Colonic mucosa (tissue), 4 donors: ENCODE results near the gene TMEM141. TPM values are rescaled to one million over a fixed set of nuclear protein-coding genes. Genes with fewer than 3 reads are reported as not detected.

ENCODE experiments used
- DNase-seq: peaks from one replicate; pipeline ENCODE4 v3.0.0-alpha.2; 2020
- H3K27ac ChIP-seq: fragments of 200-600 bp; one replicate; pipeline ENCODE4 v1.8.0; 2021
- H3K27me3 ChIP-seq: fragments of 200-600 bp; one replicate; pipeline ENCODE4 v1.8.0; 2021
- H3K36me3 ChIP-seq: fragments of 200-600 bp; one replicate; pipeline ENCODE4 v1.8.0; 2021
- H3K4me1 ChIP-seq: fragments of 200-600 bp; one replicate; pipeline ENCODE4 v1.8.0; 2021; ENCODE audit warnings: mild to moderate bottlenecking
- H3K4me3 ChIP-seq: fragments of 200-600 bp; one replicate; pipeline ENCODE4 v1.8.0; 2021
- H3K9ac ChIP-seq, 2 donors: one replicate each; pipeline ENCODE4 v1.7.0; 2013; ENCODE audit warnings: control low read depth in 2 of 2, low read depth in 2 of 2, low read length in 2 of 2
- H3K9me3 ChIP-seq: fragments of 200-600 bp; one replicate; pipeline ENCODE4 v1.8.0; 2021
- intact Hi-C: fragments of 100-400 bp; cut with DNase I; formaldehyde crosslinking; loops from one replicate; pipeline ENCODE4 v1.14.1; 2022
- total RNA-seq, 2 donors: library from RNA; stranded (reverse); fragmentation: NEBNext Ultra II Directional in 1 of 2; extraction: Animal tissue kit (Norgen Biotek cat#: 25700) in 1 of 2; gene quantifications; one replicate each; pipeline ENCODE4 v1.2.1, GENCODE V29; 2021
- TF ChIP-seq, protein P1 (sequence below): fragments of 200-600 bp; IDR thresholded peaks from one replicate; pipeline ENCODE4 v1.8.0; 2022; ENCODE audit warnings: antibody characterized with exemption, mild to moderate bottlenecking
- donor health status: healthy.
- donor health status: DM: no; HTN: no; CAD: no.
- donor health status: DM: no; HTN: no; CAD: no.

Gene TMEM141
- total RNA-seq, 2 donors from 2014 or later: 236 to 366 TPM

DNA sequence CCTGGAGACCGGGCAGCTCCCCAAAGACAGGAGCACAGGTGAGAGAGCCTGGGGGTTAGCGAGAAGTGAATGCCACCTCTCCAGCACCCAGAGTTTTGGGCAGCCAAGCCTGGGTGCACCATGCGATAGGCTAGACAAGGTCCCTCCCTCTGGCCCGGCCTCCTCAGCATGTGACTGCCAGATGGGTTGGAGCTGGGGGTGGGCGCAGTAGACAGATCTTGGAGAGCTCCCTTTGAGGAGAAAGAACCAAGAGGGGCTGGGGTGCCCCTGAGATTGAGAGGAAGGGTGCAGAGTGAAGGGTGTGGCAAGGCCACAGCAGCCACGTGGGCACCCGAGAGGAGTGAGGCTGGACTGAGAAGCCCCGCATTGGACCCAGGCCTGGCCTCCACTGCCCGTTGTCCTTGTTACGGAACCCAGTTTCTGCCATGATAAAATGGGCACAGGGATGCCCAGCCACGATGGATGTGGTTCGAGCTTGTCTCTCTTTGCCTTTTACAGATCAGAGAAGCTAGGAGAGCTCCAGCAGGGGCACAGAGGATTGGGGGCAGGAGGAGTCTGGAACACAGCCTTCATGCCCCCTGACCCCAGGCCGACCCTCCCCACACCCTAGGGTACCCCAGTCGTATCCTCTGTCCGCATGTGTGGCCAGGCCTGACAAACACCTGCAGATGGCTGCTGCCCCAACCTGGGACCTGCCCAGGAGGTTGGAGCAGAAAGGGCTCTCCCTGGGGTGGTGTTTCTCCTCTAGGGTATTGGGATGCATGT lies 1.4 kb downstream of the TMEM141 start:
- TF ChIP-seq, protein P1, sequence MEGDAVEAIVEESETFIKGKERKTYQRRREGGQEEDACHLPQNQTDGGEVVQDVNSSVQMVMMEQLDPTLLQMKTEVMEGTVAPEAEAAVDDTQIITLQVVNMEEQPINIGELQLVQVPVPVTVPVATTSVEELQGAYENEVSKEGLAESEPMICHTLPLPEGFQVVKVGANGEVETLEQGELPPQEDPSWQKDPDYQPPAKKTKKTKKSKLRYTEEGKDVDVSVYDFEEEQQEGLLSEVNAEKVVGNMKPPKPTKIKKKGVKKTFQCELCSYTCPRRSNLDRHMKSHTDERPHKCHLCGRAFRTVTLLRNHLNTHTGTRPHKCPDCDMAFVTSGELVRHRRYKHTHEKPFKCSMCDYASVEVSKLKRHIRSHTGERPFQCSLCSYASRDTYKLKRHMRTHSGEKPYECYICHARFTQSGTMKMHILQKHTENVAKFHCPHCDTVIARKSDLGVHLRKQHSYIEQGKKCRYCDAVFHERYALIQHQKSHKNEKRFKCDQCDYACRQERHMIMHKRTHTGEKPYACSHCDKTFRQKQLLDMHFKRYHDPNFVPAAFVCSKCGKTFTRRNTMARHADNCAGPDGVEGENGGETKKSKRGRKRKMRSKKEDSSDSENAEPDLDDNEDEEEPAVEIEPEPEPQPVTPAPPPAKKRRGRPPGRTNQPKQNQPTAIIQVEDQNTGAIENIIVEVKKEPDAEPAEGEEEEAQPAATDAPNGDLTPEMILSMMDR: no peak
- Histone ChIP-seq H3K36me3 (no peaks in the 10 kb centered on the region), H3K27ac (peak overlapping the region; percentile 90), H3K4me1 (peaks cover 20% of the 10 kb centered on the region), H3K9ac (peak overlapping the region; percentile 94 to 96), H3K9me3 (no peaks in the 10 kb centered on the region), H3K27me3 (no peaks in the 10 kb centered on the region), H3K4me3 (peak overlapping the region; percentile 66)
- intact Hi-C loops: loop anchor here (10.0 kb wide), 1 partner anchor 52 kb away; the partner anchor contains the start of genes AJM1 and PHPT1
- peak; percentile 56 for DNase-seq

DNA sequence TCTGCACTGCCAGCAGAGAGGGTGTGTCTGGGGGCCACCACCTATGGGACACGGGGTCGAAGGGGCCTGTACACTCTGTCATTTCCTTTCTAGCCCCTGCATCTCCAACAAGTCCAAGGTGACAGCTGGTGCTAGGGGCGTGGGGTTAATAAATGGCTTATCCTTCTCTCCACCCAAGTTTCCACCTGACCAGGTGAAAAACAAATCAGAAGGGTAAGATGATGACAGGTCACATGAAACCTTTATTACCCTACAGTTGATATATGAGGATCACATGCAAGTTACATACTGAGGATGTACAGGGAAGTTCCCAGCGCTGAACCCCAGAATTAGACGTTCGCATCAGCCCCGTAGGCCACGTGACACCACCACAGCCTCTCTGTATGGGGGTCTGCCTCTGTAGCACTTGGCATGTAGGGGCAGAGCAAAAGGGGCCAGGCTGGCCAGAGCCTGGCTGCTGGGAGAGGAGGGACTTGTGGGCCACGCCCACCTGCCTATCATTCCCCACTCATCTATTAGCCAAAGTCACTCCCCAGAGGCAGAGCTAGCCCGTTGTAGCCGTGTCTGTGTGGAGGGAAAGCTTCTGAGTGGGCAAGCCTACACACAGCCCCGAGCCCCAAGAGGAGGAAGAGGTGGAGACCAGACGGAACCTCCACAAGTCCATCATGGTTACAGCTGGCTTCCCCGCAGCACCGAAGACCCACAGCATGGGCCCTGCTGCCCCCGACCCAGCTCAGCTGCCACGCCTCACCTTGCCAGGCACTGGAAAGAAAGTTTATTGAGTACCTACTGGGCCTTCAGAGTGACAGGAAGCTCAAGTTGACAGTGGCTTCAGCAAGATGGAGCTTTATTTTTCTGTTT lies 2.2 kb downstream of the TMEM141 start:
- intact Hi-C loops: loop anchor here (10.0 kb wide), 1 partner anchor 51 kb away; the partner anchor contains the start of genes AJM1 and PHPT1
- DNase-seq: peak; percentile 54
- TF ChIP-seq, protein P1: no peak
- Histone ChIP-seq H3K36me3 (no peaks in the 10 kb centered on the region), H3K9ac (peak overlapping the region in 1 of 2 donors; percentile 94), H3K4me1 (peaks cover 20% of the 10 kb centered on the region), H3K27me3 (no peaks in the 10 kb centered on the region), H3K4me3 (no peak overlapping the region), H3K9me3 (no peaks in the 10 kb centered on the region), H3K27ac (peak overlapping the region; percentile 90)

DNA sequence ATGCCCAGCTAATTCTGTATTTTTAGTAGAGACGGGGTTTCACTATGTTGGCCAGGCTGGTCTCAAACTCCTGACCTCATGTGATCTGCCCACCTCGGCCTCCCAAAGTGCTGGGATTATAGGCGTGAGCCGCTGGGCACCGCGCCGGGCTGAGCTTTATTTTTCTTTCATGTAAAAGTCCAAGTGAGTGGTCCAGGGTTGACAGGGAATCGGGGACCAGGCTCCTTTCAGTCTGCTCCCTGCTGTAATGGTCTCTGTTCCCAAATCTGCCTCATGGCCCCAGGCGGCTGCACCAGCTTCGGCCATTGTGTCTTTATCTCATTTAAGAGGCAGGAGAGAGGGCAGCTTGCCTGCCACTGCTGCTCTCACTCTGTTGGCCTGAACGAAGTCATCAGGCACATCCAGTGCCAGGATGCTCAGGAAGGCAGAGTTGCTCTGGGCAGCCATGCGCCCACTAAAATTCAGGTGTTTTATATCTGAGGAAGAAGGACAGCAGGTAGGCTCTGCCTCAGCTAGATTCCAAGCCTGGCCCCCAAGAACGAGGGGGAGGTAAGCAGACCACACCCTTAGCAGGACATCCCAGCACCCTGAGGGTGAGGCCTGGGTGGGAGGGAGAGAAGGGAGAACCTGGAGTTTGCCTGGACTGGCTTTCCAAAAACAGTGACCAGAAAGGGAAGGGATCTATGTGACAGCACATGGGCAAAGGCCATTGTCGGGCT lies 3.3 kb downstream of the TMEM141 start:
- no peak for DNase-seq
- Histone ChIP-seq H3K27ac (peak overlapping the region; percentile 90), H3K27me3 (no peaks in the 10 kb centered on the region), H3K9ac (peak overlapping the region in 1 of 2 donors; percentile 1), H3K36me3 (no peaks in the 10 kb centered on the region), H3K4me1 (peaks cover 26% of the 10 kb centered on the region), H3K4me3 (no peak overlapping the region), H3K9me3 (no peaks in the 10 kb centered on the region)
- TF ChIP-seq, protein P1: no peak
- intact Hi-C loops: loop anchor here (10.0 kb wide), 1 partner anchor 50 kb away; the partner anchor contains the start of genes AJM1 and PHPT1

DNA sequence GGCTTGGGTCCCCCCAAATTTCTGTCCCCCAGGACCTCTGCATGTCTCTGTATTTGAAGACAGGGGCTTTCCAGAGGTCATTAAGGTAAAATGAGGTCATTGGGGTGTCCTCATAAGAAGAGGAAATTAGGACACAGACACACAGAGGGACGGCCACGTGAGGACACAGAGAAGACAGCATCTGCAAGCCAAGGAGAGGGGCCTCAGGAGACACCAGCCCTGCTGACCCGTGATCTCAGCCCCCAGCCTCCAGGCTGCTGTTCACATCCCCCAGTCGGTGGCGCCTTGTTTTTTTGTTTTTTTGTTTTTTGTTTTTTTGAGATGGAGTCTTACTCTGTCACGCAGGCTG lies 3.8 kb downstream of the TMEM141 start:
- Histone ChIP-seq H3K27ac (no peak overlapping the region), H3K4me3 (no peak overlapping the region), H3K36me3 (no peaks in the 10 kb centered on the region), H3K9me3 (no peaks in the 10 kb centered on the region), H3K27me3 (no peaks in the 10 kb centered on the region), H3K9ac (peak overlapping the region in 1 of 2 donors; percentile 1), H3K4me1 (peaks cover 24% of the 10 kb centered on the region)
- DNase-seq: no peak
- TF ChIP-seq, protein P1: no peak
- intact Hi-C loops: loop anchor here (10.0 kb wide), 1 partner anchor 50 kb away; the partner anchor contains the start of genes AJM1 and PHPT1
